Breast epithelium (tissue), 4 donors: ENCODE data around the gene CLSTN2. TPM values are rescaled to one million over a fixed set of nuclear protein-coding genes. Genes with fewer than 3 reads are reported as not detected.

Experiments used
- DNase-seq, 2 donors: peaks; one replicate each; pipeline ENCODE4 v3.0.0-alpha.2; 2019; ENCODE audit warnings: low spot score in 2 of 2
- H3K27ac ChIP-seq, 2 donors: fragments of 200-600 bp; sonication (generic) in 1 of 2; one replicate each; pipeline ENCODE4 v1.5.1; 2016 to 2019; ENCODE audit warnings: mild to moderate bottlenecking in 1 of 2
- H3K27me3 ChIP-seq, 2 donors: fragments of 200-600 bp; sonication (generic) in 1 of 2; one replicate each; pipeline versions ENCODE4 v1.5.1 to v1.6.0; 2017 to 2019; ENCODE audit warnings: control low read depth in 1 of 2, mild to moderate bottlenecking in 1 of 2
- H3K36me3 ChIP-seq: fragments of 200-600 bp; one replicate; pipeline ENCODE4 v1.5.1; 2019
- H3K4me1 ChIP-seq, 2 donors: fragments of 200-600 bp; sonication (generic); one replicate each; pipeline ENCODE4 v1.5.1; 2016 to 2019; ENCODE audit warnings: control low read depth in 1 of 2
- H3K4me3 ChIP-seq, 3 donors: fragments of 200-600 bp; sonication (generic); 1 replicate in 2 of 3; 2 replicates in 1 of 3; pipeline ENCODE4 v1.5.1; 2016 to 2019; ENCODE audit warnings: mild to moderate bottlenecking in 3 of 3, moderate library complexity in 2 of 3
- H3K9me3 ChIP-seq, 2 donors: fragments of 200-600 bp; sonication (generic) in 1 of 2; one replicate each; pipeline ENCODE4 v1.5.1; 2016 to 2019; ENCODE audit warnings: control low read depth in 1 of 2
- CTCF ChIP-seq, 3 donors: fragments of 450-650 bp; IDR thresholded peaks; one replicate each; pipeline ENCODE4 v1.5.1; 2016 to 2017; ENCODE audit warnings: antibody characterized with exemption in 3 of 3, mild to moderate bottlenecking in 3 of 3, moderate library complexity in 3 of 3
- POLR2A ChIP-seq: fragments of 450-650 bp; IDR thresholded peaks from one replicate; pipeline ENCODE4 v1.6.1; 2016; ENCODE audit warnings: antibody characterized with exemption, mild to moderate bottlenecking, moderate library complexity
- POLR2AphosphoS5 ChIP-seq, 3 donors: sonication (generic); formaldehyde crosslinking; IDR thresholded peaks; one replicate each; pipeline ENCODE4 v1.6.1; 2017; ENCODE audit warnings: antibody characterized with exemption in 3 of 3
- intact Hi-C: fragments of 100-400 bp; cut with DNase I; formaldehyde crosslinking; loops from one replicate; pipeline ENCODE4 v1.15.1; 2023; ENCODE audit warnings: low total_unique reads
- total RNA-seq, 3 donors: library from RNA; depleted of rRNA; stranded (reverse); fragments of >200 nt; gene quantifications; one replicate each; pipeline ENCODE4 v1.1.0, GENCODE V29; 2016

The CLSTN2 gene
- total RNA-seq, 3 donors from 2014 or later = 15.5 to 75.5 (median 33.1) TPM

- Histone ChIP-seq H3K4me1 (no peaks in the 10 kb centered on the region), H3K27me3 (no peaks in the 10 kb centered on the region), H3K36me3 (no peaks in the 10 kb centered on the region), H3K4me3 (no peak overlapping the region), H3K27ac (no peak overlapping the region), H3K9me3 (peaks cover 4 to 5% of the 10 kb centered on the region in 2 donors)
- no peak for DNase-seq
- intact Hi-C loops = no loop called here
- no peak for TF ChIP-seq CTCF (IDR thresholded peaks at IDR 0.05)
- no peak for TF ChIP-seq POLR2A
- no peak for TF ChIP-seq POLR2AphosphoS5 (IDR thresholded peaks at IDR 0.05)
Observed at GRCh38 chr3:140347151-140347550, 412.2 kb downstream of the CLSTN2 start.

- no peak overlapping the region for H3K27ac ChIP-seq
Observed at GRCh38 chr3:140349938-140350337, 415.0 kb downstream of the CLSTN2 start.

GRCh38 chr3:140351466-140351865 lies 416.5 kb downstream of the CLSTN2 start:
- TF ChIP-seq POLR2A = no peak
- no peak for TF ChIP-seq POLR2AphosphoS5 (IDR thresholded peaks at IDR 0.05)
- TF ChIP-seq CTCF (IDR thresholded peaks at IDR 0.05) = no peak
- no peak overlapping the region for H3K27ac ChIP-seq

More at GRCh38 chr3:140349938-140350337, 415.0 kb downstream of the CLSTN2 start:
- intact Hi-C loops = no loop called here
- TF ChIP-seq POLR2AphosphoS5 (IDR thresholded peaks at IDR 0.05) (no peak), CTCF (IDR thresholded peaks at IDR 0.05) (no peak), POLR2A (no peak)
- Histone ChIP-seq H3K36me3 (no peaks in the 10 kb centered on the region), H3K27me3 (no peaks in the 10 kb centered on the region), H3K4me1 (no peaks in the 10 kb centered on the region), H3K9me3 (no peaks in the 10 kb centered on the region), H3K4me3 (no peak overlapping the region)
- DNase-seq = no peak

GRCh38 chr3:140355481-140355880 lies 420.5 kb downstream of the CLSTN2 start:
- Histone ChIP-seq H3K27me3 (no peaks in the 10 kb centered on the region), H3K27ac (no peak overlapping the region), H3K4me1 (no peaks in the 10 kb centered on the region), H3K36me3 (no peaks in the 10 kb centered on the region), H3K4me3 (no peak overlapping the region), H3K9me3 (no peaks in the 10 kb centered on the region)
- intact Hi-C loops = no loop called here
- TF ChIP-seq CTCF (IDR thresholded peaks at IDR 0.05) (no peak), POLR2AphosphoS5 (IDR thresholded peaks at IDR 0.05) (no peak), POLR2A (no peak)
- DNase-seq = no peak

More at GRCh38 chr3:140351466-140351865, 416.5 kb downstream of the CLSTN2 start:
- no peak for DNase-seq
- no peaks in the 10 kb centered on the region for H3K9me3 ChIP-seq
- no peaks in the 10 kb centered on the region for H3K4me1 ChIP-seq
- no peaks in the 10 kb centered on the region for H3K27me3 ChIP-seq
- H3K36me3 ChIP-seq = no peaks in the 10 kb centered on the region
- intact Hi-C loops = no loop called here
- no peak overlapping the region for H3K4me3 ChIP-seq

- Histone ChIP-seq H3K27me3 (no peaks in the 10 kb centered on the region), H3K9me3 (no peaks in the 10 kb centered on the region), H3K36me3 (no peaks in the 10 kb centered on the region), H3K4me3 (no peak overlapping the region), H3K27ac (no peak overlapping the region), H3K4me1 (no peaks in the 10 kb centered on the region)
- DNase-seq = no peak
- intact Hi-C loops = no loop called here
- TF ChIP-seq CTCF (IDR thresholded peaks at IDR 0.05) = no peak
- TF ChIP-seq POLR2A = no peak
- no peak for TF ChIP-seq POLR2AphosphoS5 (IDR thresholded peaks at IDR 0.05)
Observed at GRCh38 chr3:140358686-140359085, 423.7 kb downstream of the CLSTN2 start.
